Transverse colon (tissue), 4 donors: ENCODE results near the gene PCSK9. TPM values are rescaled to one million over a fixed set of nuclear protein-coding genes. Genes with fewer than 3 reads are reported as not detected.

Experiments
- DNase-seq: peaks from one replicate; pipeline ENCODE4 v3.0.0-alpha.2; 2019
- H3K27ac ChIP-seq, 4 donors: fragments of 200-600 bp; sonication (generic); 2 replicates each; pipeline ENCODE4 v1.5.1; 2016 to 2018; ENCODE audit warnings: inconsistent platforms in 4 of 4
- H3K27me3 ChIP-seq: fragments of 200-600 bp; sonication (generic); 2 replicates; pipeline ENCODE4 v1.5.1; 2017; ENCODE audit warnings: inconsistent platforms
- H3K36me3 ChIP-seq, 4 donors: fragments of 200-600 bp; sonication (generic); 2 replicates each; pipeline ENCODE4 v1.5.1; 2017 to 2019; ENCODE audit warnings: inconsistent platforms in 4 of 4
- H3K4me1 ChIP-seq, 4 donors: fragments of 200-600 bp; sonication (generic); 2 replicates each; pipeline ENCODE4 v1.5.1; 2017 to 2020; ENCODE audit warnings: inconsistent platforms in 4 of 4
- H3K4me3 ChIP-seq, 4 donors: fragments of 200-600 bp; sonication (generic); 1 replicate in 1 of 4; 2 replicates in 3 of 4; pipeline versions ENCODE4 v1.5.1 to v1.6.1; 2017 to 2019; ENCODE audit warnings: inconsistent platforms in 4 of 4
- H3K9me3 ChIP-seq, 2 donors: fragments of 200-600 bp; sonication (generic); 2 replicates each; pipeline ENCODE4 v1.5.1; 2017 to 2019; ENCODE audit warnings: inconsistent platforms in 2 of 2
- EP300 ChIP-seq: sonication (generic); formaldehyde crosslinking; IDR thresholded peaks from one replicate; pipeline ENCODE4 v1.6.1; 2017; ENCODE audit warnings: antibody characterized with exemption, low read depth
- POLR2A ChIP-seq: fragments of 450-650 bp; IDR thresholded peaks from one replicate; pipeline ENCODE4 v1.6.1; 2016; ENCODE audit warnings: antibody characterized with exemption, mild to moderate bottlenecking, moderate library complexity
- POLR2AphosphoS5 ChIP-seq, 3 donors: sonication (generic); formaldehyde crosslinking; IDR thresholded peaks; one replicate each; pipeline ENCODE4 v1.6.1; 2016; ENCODE audit warnings: antibody characterized with exemption in 3 of 3
- WGBS, 2 donors: methylation state at CpG; one replicate each; pipeline ENCODE4 v1.1.5; 2018; ENCODE audit warnings: low coverage in 1 of 2; 5-methylcytosine and 5-hydroxymethylcytosine counted together
- in situ Hi-C, 4 donors: fragments of 200-750 bp; cut with MboI; loops; one replicate each; pipeline versions ENCODE4 v1.15.0 to v1.15.1; 2017; ENCODE audit warnings: low sequenced_read_pairs in 3 of 4, low pct_ligation_motif_present in 1 of 4, low pct_unique_long_range_greater_than_20kb in 1 of 4
- intact Hi-C: fragments of 100-400 bp; cut with DNase I; formaldehyde crosslinking; loops from one replicate; pipeline ENCODE4 v1.15.1; 2023; ENCODE audit warnings: low total_unique reads
- total RNA-seq, 4 donors: library from RNA; depleted of rRNA; stranded (reverse); fragments of >200 nt; gene quantifications; one replicate each; pipeline ENCODE4 v1.1.0, GENCODE V29; 2016
- TF ChIP-seq, protein P1 (sequence below), 5 experiments: fragments of 200-600 bp in 3 of 5; fragments of 450-650 bp in 2 of 5; sonication (generic) in 3 of 5; IDR thresholded peaks; 1 replicate in 2 of 5; 2 replicates in 3 of 5; pipeline ENCODE4 v1.5.1; 2016 to 2017; ENCODE audit warnings: antibody characterized with exemption in 5 of 5, inconsistent platforms in 3 of 5, mild to moderate bottlenecking in 2 of 5, moderate library complexity in 1 of 5

PCSK9 gene
- total RNA-seq, 4 donors from 2014 or later = 1.9 to 18.9 (median 2.6) TPM; not detected in 1

DNA sequence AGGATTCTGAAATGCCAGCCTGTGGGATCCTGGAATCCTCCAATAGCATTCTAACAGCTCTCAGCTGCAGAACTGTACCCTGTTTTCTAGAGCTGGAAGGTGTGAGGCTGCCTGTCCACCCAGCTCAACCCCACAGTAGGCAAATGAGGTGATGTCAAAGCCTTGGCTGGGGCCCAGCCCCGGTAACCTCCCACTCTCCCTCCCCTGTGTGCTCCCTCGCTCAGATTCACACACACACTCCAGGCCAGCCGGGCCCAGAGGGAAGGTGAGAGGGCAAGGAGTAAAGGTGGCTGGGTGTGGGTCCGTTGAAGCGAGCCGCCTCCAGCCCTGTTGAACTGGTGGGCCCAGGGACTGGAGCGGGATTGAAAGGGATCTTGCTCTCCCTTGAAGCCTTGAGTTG lies 40.7 kb upstream of the PCSK9 start, which contains the start of gene BSND:
BSND (plus strand) TSS at position 257 of the 400 bp plus-strand sequence. CDS start 254 bp downstream, outside the sequence.
- in situ Hi-C loops = loop anchor here in 3 of 4 donors (5.0 kb wide), 2 partner anchors 46 to 51 kb away; no protein-coding TSS in a partner anchor
- no peak within 1 kb of the TSS for H3K4me3 ChIP-seq
- H3K9me3 ChIP-seq = no peaks in the 10 kb centered on the region
- no peak within 1 kb of the TSS for H3K27ac ChIP-seq
- 56% methylated on average over 7 of the region's 7 CpGs; no CpG with 5 or more reads in 1 of the 2 donors for WGBS, 2 donors
- no peak for DNase-seq
- H3K27me3 ChIP-seq = peaks cover 36% of the 10 kb centered on the region
- H3K36me3 ChIP-seq = no peaks in the 10 kb centered on the region
- peaks cover 0 to 11% (median 10%) of the 10 kb centered on the region in 4 donors for H3K4me1 ChIP-seq
- TF ChIP-seq POLR2A (no peak), POLR2AphosphoS5 (IDR thresholded peaks at IDR 0.05) (no peak), EP300 (no peak)
- TF ChIP-seq, protein P1, sequence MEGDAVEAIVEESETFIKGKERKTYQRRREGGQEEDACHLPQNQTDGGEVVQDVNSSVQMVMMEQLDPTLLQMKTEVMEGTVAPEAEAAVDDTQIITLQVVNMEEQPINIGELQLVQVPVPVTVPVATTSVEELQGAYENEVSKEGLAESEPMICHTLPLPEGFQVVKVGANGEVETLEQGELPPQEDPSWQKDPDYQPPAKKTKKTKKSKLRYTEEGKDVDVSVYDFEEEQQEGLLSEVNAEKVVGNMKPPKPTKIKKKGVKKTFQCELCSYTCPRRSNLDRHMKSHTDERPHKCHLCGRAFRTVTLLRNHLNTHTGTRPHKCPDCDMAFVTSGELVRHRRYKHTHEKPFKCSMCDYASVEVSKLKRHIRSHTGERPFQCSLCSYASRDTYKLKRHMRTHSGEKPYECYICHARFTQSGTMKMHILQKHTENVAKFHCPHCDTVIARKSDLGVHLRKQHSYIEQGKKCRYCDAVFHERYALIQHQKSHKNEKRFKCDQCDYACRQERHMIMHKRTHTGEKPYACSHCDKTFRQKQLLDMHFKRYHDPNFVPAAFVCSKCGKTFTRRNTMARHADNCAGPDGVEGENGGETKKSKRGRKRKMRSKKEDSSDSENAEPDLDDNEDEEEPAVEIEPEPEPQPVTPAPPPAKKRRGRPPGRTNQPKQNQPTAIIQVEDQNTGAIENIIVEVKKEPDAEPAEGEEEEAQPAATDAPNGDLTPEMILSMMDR (IDR thresholded peaks at IDR 0.05) = no peak
- intact Hi-C loops = no loop called here

DNA sequence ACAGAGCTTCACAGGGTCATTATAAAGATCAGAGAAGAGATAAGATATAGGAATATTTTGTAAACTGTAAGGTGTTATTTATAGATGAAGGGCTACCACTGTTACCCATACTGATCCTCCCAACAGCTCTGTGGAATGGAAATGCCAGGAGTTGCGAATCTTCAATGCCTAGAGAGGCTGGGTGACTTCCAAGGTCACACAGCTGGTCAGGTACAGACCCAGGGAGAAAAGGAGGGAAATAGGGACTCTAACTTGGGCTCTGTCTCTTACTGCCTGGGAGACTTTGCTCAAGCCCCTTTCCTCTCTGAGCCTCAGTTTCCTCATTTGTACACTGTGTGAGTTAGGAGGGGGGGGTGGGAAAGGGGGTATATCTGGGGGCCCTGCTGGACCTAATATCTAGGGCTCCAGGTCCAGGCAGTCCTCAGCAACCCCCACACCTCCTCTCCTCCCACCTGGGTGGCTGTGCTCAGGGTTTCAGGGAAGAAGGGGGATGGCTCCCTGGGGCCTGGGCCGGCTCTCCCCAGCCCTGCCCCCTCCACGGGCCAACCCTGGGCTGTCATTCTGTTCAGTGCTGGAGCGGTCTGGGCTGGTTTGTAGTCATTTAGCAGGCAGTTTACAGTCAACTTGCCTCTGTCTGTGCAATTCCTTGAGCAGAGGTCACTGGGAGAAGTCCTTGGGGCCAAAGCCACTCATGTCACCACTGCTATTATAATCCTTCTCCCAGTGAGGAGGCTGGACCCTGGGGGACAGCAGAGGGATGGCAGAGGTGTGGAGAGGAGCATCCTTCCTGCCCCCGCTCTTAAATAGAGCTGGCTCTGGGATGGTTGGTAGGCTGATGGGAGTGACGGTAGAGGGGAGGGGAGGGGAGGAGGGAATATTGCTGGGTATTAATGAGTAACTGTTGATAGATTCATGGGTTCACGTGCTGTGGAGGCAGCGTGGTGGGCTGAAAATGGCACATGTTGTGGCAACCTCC lies 39.0 kb upstream of the PCSK9 start:
- WGBS, 2 donors = 70% methylated on average over 8 of the region's 8 CpGs; no CpG with 5 or more reads in 1 of the 2 donors
- Histone ChIP-seq H3K36me3 (no peaks in the 10 kb centered on the region), H3K4me3 (no peak overlapping the region), H3K9me3 (no peaks in the 10 kb centered on the region), H3K4me1 (peaks cover 0 to 11% (median 10%) of the 10 kb centered on the region in 4 donors), H3K27ac (no peak overlapping the region), H3K27me3 (peaks cover 36% of the 10 kb centered on the region)
- intact Hi-C loops = no loop called here
- no peak for DNase-seq
- in situ Hi-C loops = no loop called here
- TF ChIP-seq POLR2AphosphoS5 (IDR thresholded peaks at IDR 0.05) = no peak
- TF ChIP-seq, protein P1 (IDR thresholded peaks at IDR 0.05) = no peak
- TF ChIP-seq EP300 = no peak
- no peak for TF ChIP-seq POLR2A

DNA sequence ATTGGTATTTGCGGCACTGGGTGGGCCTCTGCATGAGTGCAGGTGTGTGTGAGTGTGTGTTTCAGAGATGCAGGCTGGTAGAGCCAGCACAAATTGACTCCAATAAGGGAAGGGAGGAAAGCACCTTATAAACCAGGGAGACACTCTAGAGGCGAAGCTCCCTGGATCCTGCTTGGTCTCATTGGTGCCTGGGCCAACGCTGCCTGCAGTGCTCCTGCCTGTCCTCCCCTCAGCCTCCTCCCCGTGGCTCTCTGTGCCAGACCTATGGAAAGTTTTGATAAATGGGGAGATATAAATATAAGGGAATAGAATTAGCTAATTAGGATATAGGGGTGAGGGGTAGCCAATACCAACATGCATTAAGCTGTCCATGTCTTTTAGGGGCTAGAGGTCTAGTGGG lies 38.0 kb upstream of the PCSK9 start:
- H3K36me3 ChIP-seq = no peaks in the 10 kb centered on the region
- H3K4me3 ChIP-seq = no peak overlapping the region
- DNase-seq = no peak
- in situ Hi-C loops (no loop called here), intact Hi-C loops (no loop called here)
- TF ChIP-seq, protein P1 (IDR thresholded peaks at IDR 0.05) = no peak
- TF ChIP-seq POLR2A (no peak), POLR2AphosphoS5 (IDR thresholded peaks at IDR 0.05) (no peak)
- peaks cover 29% of the 10 kb centered on the region for H3K27me3 ChIP-seq
- H3K27ac ChIP-seq = no peak overlapping the region
- no peaks in the 10 kb centered on the region for H3K9me3 ChIP-seq
- peaks cover 0 to 8% (median 8%) of the 10 kb centered on the region in 4 donors for H3K4me1 ChIP-seq
- 84 to 91% methylated on average over 4 of the region's 4 CpGs for WGBS, 2 donors

DNA sequence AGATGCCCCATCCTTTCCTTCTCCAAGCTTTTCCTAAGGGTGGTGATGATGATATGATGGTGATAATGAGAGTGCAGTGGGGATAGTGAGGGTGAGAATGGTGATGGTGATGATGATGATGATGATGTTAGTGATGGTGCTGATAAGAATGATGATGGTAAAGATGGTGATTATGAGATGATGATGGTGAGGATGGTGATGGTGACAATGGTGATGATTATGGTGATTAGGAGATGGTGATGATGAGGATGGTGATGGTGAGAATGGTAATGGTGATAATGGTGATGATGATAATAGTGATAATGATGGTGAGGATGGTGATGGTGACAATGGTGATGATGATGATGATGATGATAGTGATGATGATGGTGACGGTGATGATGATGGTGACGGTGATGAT lies 36.7 kb upstream of the PCSK9 start:
- no peak overlapping the region for H3K4me3 ChIP-seq
- DNase-seq = no peak
- no peaks in the 10 kb centered on the region for H3K36me3 ChIP-seq
- H3K27me3 ChIP-seq = peaks cover 15% of the 10 kb centered on the region
- 22 to 61% methylated on average over 1 to 2 of the region's 2 CpGs for WGBS, 2 donors
- in situ Hi-C loops (no loop called here), intact Hi-C loops (no loop called here)
- no peaks in the 10 kb centered on the region for H3K9me3 ChIP-seq
- no peak overlapping the region for H3K27ac ChIP-seq
- TF ChIP-seq POLR2AphosphoS5 (IDR thresholded peaks at IDR 0.05) = no peak
- no peak for TF ChIP-seq EP300
- no peak for TF ChIP-seq POLR2A
- TF ChIP-seq, protein P1 (IDR thresholded peaks at IDR 0.05) = no peak
- no peaks in the 10 kb centered on the region for H3K4me1 ChIP-seq
